SK-N-SH (cell line): Measurements from ENCODE around the gene FN3K. TPM values are rescaled to one million over a fixed set of nuclear protein-coding genes. Genes with fewer than 3 reads are reported as not detected.

Experiments used
- CTCF ChIA-PET: fragments of 300-600, 350-600 bp; formaldehyde crosslinking; extraction: SDS; loops from one replicate; lab custom pipeline; 2021; lab: Yijun Ruan, JAX
- POLR2A ChIA-PET: fragments of 350-600 bp; sonication (Branson Sonifier 250); formaldehyde crosslinking; extraction: SDS; loops from one replicate; lab custom pipeline; 2020; ENCODE audit warnings: antibody characterized with exemption, inconsistent platforms; lab: Yijun Ruan, JAX
- DNase-seq: peaks from one replicate; pipeline ENCODE4 v3.0.0; 2012
- H2AFZ ChIP-seq: fragments of 200-600 bp; sonication (generic); 2 replicates; pipeline ENCODE4 v1.8.1; 2016; ENCODE audit warnings: antibody characterized with exemption, mild to moderate bottlenecking, low read depth
- H3F3A ChIP-seq: fragments of 200-600 bp; sonication (generic); replicated peaks from 2 replicates; pipeline ENCODE3; 2016; ENCODE audit warnings: antibody characterized with exemption, mild to moderate bottlenecking; ENCODE audit not compliant: insufficient read depth
- H3K27ac ChIP-seq, 2 experiments: fragments of 200-500 bp in 1 of 2; fragments of 200-600 bp in 1 of 2; sonication (Bioruptor generic) in 1 of 2; sonication (generic), shearing (Covaris generic) in 1 of 2; 2 replicates each; pipeline versions ENCODE4 v1.5.1 to v1.6.1; 2014 to 2016; ENCODE audit warnings: low read depth in 2 of 2, inconsistent platforms in 1 of 2, low read length in 1 of 2, mild to moderate bottlenecking in 1 of 2, mixed read lengths in 1 of 2
- H3K27me3 ChIP-seq: fragments of 200-600 bp; sonication (generic), shearing (Covaris generic); 2 replicates; pipeline ENCODE4 v1.6.1; 2016; ENCODE audit warnings: mixed run types; ENCODE audit not compliant: insufficient read depth
- H3K36me3 ChIP-seq, 2 experiments: fragments of 200-500 bp in 1 of 2; fragments of 200-600 bp in 1 of 2; sonication (Bioruptor generic) in 1 of 2; sonication (generic) in 1 of 2; replicated peaks in 1 of 2; 2 replicates each; pipeline versions ENCODE3 to v1.5.1; 2014 to 2016; ENCODE audit warnings: low read length in 1 of 2, mild to moderate bottlenecking in 1 of 2; ENCODE audit not compliant: insufficient read depth in 2 of 2, control insufficient read depth in 1 of 2
- H3K4me1 ChIP-seq, 2 experiments: fragments of 200-500 bp in 1 of 2; fragments of 200-600 bp in 1 of 2; sonication (Bioruptor generic) in 1 of 2; sonication (generic), shearing (Covaris generic) in 1 of 2; 2 replicates each; pipeline versions ENCODE4 v1.5.1 to v1.6.1; 2014 to 2016; ENCODE audit warnings: low read depth in 1 of 2, low read length in 1 of 2, mixed run types in 1 of 2; ENCODE audit not compliant: insufficient read depth in 2 of 2, control insufficient read depth in 1 of 2
- H3K4me2 ChIP-seq: fragments of 200-600 bp; sonication (generic), shearing (Covaris generic); 2 replicates; pipeline ENCODE4 v1.6.1; 2017; ENCODE audit warnings: mixed run types
- H3K4me3 ChIP-seq, 2 experiments: fragments of 200-500 bp in 1 of 2; fragments of 200-600 bp in 1 of 2; sonication (Bioruptor generic) in 1 of 2; sonication (generic), shearing (Covaris generic) in 1 of 2; 2 replicates each; pipeline versions ENCODE4 v1.5.1 to v1.8.1; 2014 to 2016; ENCODE audit warnings: low read depth in 2 of 2, inconsistent platforms in 1 of 2, low read length in 1 of 2, mild to moderate bottlenecking in 1 of 2, mixed read lengths in 1 of 2, moderate library complexity in 1 of 2
- H3K79me2 ChIP-seq: fragments of 200-600 bp; sonication (generic); 2 replicates; pipeline ENCODE4 v1.8.1; 2017; ENCODE audit warnings: mild to moderate bottlenecking; ENCODE audit not compliant: insufficient read depth
- H3K9ac ChIP-seq: fragments of 200-600 bp; sonication (generic); 2 replicates; pipeline ENCODE4 v1.6.1; 2017; ENCODE audit warnings: mixed run types
- H3K9me2 ChIP-seq: fragments of 200-600 bp; sonication (generic); 2 replicates; pipeline ENCODE4 v1.6.1; 2017; ENCODE audit warnings: mixed run types
- H3K9me3 ChIP-seq: fragments of 200-600 bp; sonication (generic); 2 replicates; pipeline ENCODE4 v1.6.1; 2017; ENCODE audit warnings: mixed run types, mild to moderate bottlenecking, moderate library complexity
- H4K20me1 ChIP-seq: fragments of 200-600 bp; sonication (generic); 2 replicates; pipeline ENCODE4 v1.6.1; 2017; ENCODE audit warnings: mild to moderate bottlenecking, mixed run types; ENCODE audit not compliant: insufficient read depth
- CHD2 ChIP-seq: fragments of 150-350 bp; IDR thresholded peaks from 2 replicates; pipeline ENCODE4 v1.6.1; 2018; ENCODE audit warnings: low read length; ENCODE audit not compliant: partially characterized antibody
- CTCF ChIP-seq: fragments of 200-600 bp; sonication (generic); IDR thresholded peaks from 2 replicates; pipeline ENCODE4 v1.6.1; 2017; ENCODE audit warnings: antibody characterized with exemption, mild to moderate bottlenecking, moderate library complexity
- FOXM1 ChIP-seq: IDR thresholded peaks from 2 replicates; pipeline ENCODE4 v1.4.0; 2012; ENCODE audit warnings: low read depth, mild to moderate bottlenecking
- IRF3 ChIP-seq: fragments of 150-350 bp; IDR thresholded peaks from 2 replicates; pipeline ENCODE4 v1.6.1; 2016; ENCODE audit warnings: mild to moderate bottlenecking, low read depth, low read length
- MAX ChIP-seq: IDR thresholded peaks from 2 replicates; pipeline ENCODE4 v1.4.0; 2012; ENCODE audit warnings: low read depth
- MEF2A ChIP-seq: IDR thresholded peaks from 2 replicates; pipeline ENCODE4 v1.4.0; 2012; ENCODE audit warnings: low read depth, borderline replicate concordance
- PBX3 ChIP-seq: IDR thresholded peaks from 2 replicates; pipeline ENCODE4; 2012
- RCOR1 ChIP-seq: fragments of 150-350 bp; IDR thresholded peaks from 2 replicates; pipeline ENCODE4 v1.6.1; 2017; ENCODE audit warnings: antibody characterized with exemption, low read length
- RXRA ChIP-seq: IDR thresholded peaks from 2 replicates; pipeline ENCODE4 v1.4.0; 2012; ENCODE audit warnings: low read depth, mild to moderate bottlenecking, borderline replicate concordance
- TAF1 ChIP-seq: IDR thresholded peaks from 2 replicates; pipeline ENCODE4 v1.6.1; 2012; ENCODE audit warnings: low read depth, mild to moderate bottlenecking, low read length, moderate library complexity, borderline replicate concordance
- TCF12 ChIP-seq: IDR thresholded peaks from 2 replicates; pipeline ENCODE4 v1.4.0; 2012
- USF2 ChIP-seq: fragments of 150-350 bp; IDR thresholded peaks from 2 replicates; pipeline ENCODE4 v1.6.1; 2017; ENCODE audit warnings: antibody characterized with exemption, low read length, low read depth, borderline replicate concordance
- ZBTB33 ChIP-seq: IDR thresholded peaks from 2 replicates; pipeline ENCODE4 v1.4.0; 2012; ENCODE audit warnings: low read depth, borderline replicate concordance
- WGBS: methylation state at CpG from one replicate; pipeline ENCODE4 v1.1.6; 2017; ENCODE audit warnings: low lambda C conversion rate; 5-methylcytosine and 5-hydroxymethylcytosine counted together
- polyA plus RNA-seq, 3 experiments: library from polyadenylated mRNA; depleted of rRNA; stranded (reverse); fragments of >200 nt; gene quantifications; 2 replicates each; pipeline ENCODE4 v1.2.3, GENCODE V29; 2012

Gene FN3K
- polyA plus RNA-seq, 1 of the 3 experiments (the other 2 are of a cell fraction) = 9.9 TPM

- ChIA-PET CTCF (no interaction called here), POLR2A (interaction anchor here (0.6 kb wide), 1 partner anchor 583 kb away, joined by 3 read pairs; no protein-coding TSS in a partner anchor)
- no peaks in the 10 kb centered on the region; the same call in 1 of the 2 replicates for H3K9me3 ChIP-seq
- no peaks in the 10 kb centered on the region for H3K9me2 ChIP-seq
- no peaks in the 10 kb centered on the region for H3K27me3 ChIP-seq
- no peak overlapping the region for H2AFZ ChIP-seq
- H3K9ac ChIP-seq = no peak overlapping the region
- no peak for DNase-seq
- H3K79me2 ChIP-seq = 0 out of 2 replicates have a peak, but pooled peaks cover 4% of the 10 kb centered on the region
- H3K4me1 ChIP-seq = no peaks in the 10 kb centered on the region
- no peaks in the 10 kb centered on the region for H4K20me1 ChIP-seq
- no peak overlapping the region for H3K27ac ChIP-seq
- TF ChIP-seq MAX (no peak), TAF1 (no peak), CTCF (no peak), ZBTB33 (no peak), MEF2A (no peak), IRF3 (no peak), RXRA (no peak), USF2 (no peak), FOXM1 (no peak), PBX3 (no peak), CHD2 (no peak), RCOR1 (no peak), TCF12 (no peak)
- 84% methylated on average over 18 of the region's 18 CpGs for WGBS
- no peak overlapping the region for H3K4me2 ChIP-seq
- peaks cover 0 to 7% of the 10 kb centered on the region in 2 experiments for H3K36me3 ChIP-seq
- H3K4me3 ChIP-seq = no peak overlapping the region
- H3F3A ChIP-seq = no peaks in the 10 kb centered on the region
Measured at GRCh38 chr17:82690786-82691489, 44.5 kb upstream of the FN3K start.
